Measurements from ENCODE around the gene PPP1R12B.
"Not testable (repeated sequence)": the region's sequence is repeated elsewhere in the genome, so short reads cannot be mapped to it uniquely, and the experiment has no call there.

PPP1R12B gene

DNA sequence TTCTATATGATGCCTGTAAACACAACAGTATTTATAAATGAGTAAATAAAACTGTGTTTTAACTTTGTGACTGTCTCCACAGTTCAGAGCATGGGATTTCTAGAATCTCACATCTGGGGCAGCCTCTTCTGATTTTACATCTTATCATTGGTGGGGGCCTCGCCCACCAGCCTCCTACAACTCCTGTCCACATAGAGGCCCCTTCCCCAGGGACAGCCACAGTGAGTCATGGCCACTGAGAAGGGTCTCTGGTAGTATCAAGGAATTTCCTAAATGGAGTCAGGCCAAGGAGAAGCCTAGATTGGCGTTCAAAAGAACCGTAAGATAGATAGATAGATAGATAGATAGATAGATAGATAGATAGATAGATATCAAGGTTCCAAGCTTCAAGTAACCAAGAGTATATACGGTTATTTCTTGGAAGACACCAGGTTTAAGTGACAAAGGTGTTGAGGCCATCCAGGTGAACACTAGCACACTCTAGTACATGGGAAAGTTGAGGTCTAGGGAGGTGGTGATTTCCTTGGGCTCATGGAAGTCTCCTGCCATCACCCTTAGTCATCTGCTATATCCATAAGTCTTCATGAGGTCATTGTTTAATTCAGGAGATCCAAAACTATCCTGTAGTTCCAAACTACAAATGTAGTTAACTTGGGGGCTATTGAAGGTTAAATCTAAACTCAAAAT lies 240.1 kb downstream of the PPP1R12B start:
- DNase-seq, result no peak

- DNase-seq, result no peak
Measured at GRCh38 chr1:202589190-202589930, 240.9 kb downstream of the PPP1R12B start.

DNA sequence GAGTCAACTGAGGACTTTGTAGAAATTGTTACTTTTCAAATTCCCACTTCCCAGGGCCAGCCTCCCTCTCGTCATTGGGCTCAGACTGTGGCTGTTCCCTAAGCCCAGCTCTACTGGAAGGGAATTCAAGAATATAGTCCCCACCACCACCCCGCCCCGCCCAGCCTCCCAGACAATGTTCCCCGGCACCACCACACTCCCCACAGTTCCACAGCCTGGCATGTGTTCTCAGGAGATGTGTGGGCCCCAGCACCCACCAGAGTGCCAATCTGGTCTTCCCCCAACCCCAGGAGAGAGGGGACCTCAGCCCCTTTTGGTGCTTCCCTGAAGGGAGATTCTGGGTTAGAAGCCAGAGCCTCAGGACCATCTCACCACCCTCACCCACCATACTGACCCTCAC lies 241.6 kb downstream of the PPP1R12B start:
- no peak for DNase-seq

DNA sequence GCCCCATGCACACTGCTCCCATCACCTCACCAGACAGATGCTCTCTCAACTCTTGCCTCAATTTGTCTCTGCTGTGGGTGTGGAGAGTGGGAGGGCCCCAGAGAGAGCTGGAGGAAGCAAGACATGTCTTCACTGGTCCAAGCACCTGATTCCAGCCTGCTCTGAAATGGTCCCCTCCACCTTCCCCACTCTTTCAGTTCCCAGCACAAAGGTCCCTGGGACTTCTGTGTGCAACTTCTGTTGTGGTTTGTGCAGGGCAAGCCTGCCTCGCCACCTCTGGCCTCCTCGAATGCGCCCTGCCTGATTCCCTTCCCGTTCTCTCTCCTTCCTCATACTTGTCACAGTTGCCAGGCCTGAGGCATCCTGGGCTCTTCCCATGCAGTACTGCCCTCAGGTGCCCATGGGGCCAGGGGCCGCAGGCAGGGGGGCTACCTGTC lies 242.5 kb downstream of the PPP1R12B start:
- no peak for DNase-seq

DNA sequence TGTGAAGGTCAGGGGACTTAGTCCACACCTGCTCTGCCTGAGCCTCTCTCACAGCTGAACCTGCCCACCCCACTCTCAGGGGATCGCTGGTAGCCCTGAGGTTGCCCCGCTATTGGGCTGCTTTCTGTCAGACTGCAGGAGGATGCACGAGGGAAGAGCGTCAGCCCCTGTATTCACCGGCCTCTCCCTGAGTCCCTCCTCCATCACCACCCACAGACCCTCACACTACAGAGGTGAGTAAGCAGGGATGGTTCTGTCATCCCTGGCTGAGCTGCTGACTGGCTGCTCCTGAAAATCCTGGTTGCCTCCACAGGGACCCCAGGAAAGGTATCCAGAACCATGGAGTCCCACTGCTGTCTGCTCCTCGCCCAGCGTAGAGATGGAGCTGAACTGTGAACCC lies 243.0 kb downstream of the PPP1R12B start:
- DNase-seq, result no peak

DNA sequence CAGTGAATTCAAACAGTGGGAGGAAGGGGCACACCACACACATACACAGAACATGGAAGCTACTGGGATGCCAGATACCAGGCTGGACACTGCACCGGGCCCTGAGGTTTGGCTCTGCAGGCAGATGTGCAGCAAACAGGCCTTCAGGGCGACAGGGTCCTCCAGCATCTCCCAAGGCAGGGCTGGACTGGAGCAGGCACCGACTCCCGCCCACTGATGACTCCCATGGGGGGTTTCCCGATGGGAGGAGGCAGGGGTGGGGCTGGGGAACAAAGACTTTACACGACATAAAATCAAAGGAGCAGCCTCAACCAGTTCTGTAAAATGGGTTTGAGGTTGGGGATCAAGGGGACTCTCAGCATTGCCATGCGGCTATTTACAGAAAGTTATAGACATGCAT lies 243.6 kb downstream of the PPP1R12B start:
- no peak for DNase-seq

GRCh38 chr1:202593845-202594244 lies 245.3 kb downstream of the PPP1R12B start:
- DNase-seq, result no peak

DNA sequence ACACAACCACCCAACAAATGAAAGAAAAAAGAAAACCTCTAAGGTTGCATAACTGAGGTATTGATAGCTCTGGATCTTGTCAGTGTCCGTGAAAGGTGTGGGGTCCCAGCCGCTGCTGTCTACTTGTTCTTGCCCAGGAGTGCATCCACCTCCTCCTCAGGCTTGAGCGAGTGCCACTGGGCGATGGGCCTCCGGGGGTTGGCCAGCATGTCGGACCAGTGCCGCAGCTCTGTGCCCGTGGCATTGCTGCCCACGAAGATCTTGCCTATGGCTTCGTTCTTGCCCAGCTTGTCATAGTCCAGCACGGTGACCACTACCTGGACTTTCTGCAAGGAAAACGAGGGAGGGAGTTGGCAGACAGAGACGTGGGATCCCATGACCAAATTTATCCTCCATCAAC lies 248.1 kb downstream of the PPP1R12B start:
- no peak for DNase-seq

DNA sequence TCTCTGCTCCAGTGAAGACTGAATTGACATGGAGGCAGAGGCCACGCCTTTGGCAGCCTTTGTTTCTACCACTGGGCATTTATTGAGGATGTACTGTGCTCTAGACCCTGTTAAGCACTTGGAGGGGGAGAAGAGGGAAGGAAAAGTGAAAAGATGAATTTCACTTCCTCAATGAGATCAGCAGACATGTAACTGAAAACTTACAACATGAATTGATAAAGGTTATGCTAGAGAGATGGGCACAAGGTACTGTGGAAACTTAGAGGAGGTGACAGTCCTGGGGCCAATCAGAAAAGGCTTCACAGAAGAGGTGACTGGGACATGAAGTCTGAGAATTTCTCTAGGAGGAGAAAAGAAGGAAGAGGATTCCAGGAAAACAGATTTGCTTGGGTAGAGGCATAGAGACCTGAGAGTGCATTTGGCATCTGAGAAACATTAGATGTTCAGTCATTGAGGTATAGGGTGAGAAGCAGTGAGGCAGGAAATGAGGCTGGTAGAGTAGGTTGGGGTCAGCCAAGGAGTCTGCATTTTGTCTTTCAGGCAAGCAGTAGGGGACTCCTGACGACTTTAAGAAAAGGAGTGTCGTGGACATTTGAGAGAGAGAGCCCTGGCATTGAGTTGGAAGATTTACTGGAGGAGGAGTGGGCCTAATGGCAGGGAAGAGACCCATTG lies 248.7 kb downstream of the PPP1R12B start:
- DNase-seq, result no peak

DNA sequence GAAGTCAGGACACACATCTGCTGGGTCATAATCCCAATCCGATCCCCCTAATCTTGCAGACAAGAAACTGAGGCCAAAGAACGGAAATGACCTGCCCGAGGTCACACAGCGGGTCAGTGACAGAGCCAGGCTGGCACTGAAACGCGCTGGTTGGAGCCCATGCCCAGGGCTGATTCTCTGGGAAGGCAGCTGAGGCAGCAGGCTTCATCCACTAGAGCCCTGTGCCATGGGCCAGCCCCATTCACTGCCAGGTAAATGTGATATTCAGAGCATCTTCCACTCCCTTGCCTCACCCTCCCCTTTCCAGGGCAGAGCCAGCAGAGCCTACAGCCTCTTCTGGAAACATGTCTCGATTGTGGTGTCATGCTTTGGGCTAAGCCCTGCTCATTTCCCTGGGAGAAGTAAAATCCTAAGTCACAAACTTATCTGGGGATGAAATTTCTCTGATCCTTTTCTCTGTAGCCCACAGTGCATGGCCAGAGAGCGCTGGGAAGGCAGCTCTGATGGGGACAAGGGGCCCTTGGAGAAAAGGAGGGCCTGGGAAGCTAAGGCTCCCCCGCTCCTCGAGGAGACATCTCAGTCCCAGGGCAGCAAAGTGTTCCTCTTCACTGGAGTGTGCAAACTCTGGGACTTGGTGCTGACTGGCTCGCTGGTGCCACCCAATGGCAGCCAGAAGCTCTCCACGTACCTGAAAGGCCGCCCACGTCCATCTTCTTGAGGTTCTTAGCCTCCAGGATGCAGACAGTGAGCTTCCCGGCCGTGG lies 251.4 kb downstream of the PPP1R12B start:
- DNase-seq, result peak in 1 of 2 donors; percentile 20

- DNase-seq, result no peak
Measured at GRCh38 chr1:202600432-202601041, 252.0 kb downstream of the PPP1R12B start.

- no peak for DNase-seq
Measured at GRCh38 chr1:202603435-202603834, 254.9 kb downstream of the PPP1R12B start.

GRCh38 chr1:202605515-202605914 lies 257.0 kb downstream of the PPP1R12B start:
- no peak for DNase-seq

DNA sequence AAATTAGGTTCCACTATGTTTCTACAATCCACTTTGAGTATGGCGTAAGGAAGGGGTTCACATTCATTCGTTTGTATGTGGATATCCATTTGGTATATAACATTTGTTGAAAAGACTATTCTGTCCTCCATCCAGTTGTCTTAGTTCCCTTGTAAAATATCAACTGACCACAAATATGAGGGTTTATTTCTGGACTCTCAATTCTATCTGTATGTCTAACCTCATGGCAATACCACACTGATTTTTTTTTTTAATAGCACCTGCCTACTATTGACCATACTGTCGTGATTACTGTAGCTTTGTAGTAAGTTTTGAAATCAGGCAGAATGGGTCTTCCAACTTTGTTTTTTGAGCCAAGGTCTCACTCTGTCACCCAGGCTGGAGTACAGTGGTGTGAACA lies 263.5 kb downstream of the PPP1R12B start:
- not testable (repeated sequence) for DNase-seq

GRCh38 chr1:202613571-202613970 lies 265.1 kb downstream of the PPP1R12B start:
- DNase-seq, result no peak

DNA sequence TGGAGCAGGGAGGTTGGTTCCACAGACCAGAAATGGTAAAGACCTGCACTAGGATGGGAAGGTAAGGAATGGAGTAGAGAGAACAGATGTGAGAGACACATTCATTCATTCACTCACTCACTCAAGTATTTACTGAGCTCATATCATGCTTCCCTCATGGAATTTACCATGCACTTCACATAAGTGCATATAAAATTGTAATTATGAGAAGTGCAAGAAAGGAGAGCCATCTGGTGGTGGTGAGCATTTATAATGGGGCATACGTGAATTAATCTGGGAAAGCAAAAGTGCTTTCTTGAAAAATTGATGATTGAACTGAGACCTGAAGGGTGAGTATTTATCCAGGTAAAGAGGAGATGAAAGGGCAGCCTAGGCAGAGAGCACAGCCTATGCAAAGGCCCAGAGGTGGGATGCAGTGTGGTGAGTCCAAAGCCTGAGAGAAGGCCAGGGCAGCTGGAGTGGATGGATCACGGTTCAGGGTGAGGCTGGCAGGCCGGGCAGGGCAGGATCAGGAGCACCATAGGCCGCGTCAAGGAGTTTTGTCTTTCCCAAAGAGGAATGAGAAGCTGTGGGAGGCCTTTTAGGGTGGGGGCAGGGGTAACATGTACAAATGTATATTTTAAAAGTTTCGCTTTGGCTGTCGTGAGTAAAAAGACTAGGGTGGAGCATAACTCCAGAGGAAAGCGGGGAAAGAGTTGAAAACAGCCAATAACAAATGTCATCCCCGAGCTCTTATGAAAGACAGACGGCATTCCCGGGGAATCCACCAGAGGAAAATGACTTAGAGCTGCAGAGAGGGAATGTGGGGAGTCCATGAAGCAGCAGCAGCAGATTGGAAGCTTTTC lies 266.1 kb downstream of the PPP1R12B start:
- not testable (repeated sequence) for DNase-seq

DNA sequence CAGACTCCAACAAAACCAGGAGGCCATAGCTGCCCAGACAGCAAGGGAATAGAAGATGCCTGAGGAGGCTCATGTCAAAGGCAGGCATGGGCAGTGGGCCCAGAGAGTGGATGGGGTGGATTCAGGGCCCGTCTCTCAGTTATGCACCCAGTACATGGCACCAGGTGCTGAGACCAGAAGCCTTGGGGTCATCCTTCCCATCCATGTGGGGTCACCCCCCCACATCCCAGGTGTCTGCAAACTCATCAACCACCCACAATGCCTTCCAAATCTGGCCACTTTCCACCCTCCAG lies 266.7 kb downstream of the PPP1R12B start:
- not testable (repeated sequence) for DNase-seq

DNA sequence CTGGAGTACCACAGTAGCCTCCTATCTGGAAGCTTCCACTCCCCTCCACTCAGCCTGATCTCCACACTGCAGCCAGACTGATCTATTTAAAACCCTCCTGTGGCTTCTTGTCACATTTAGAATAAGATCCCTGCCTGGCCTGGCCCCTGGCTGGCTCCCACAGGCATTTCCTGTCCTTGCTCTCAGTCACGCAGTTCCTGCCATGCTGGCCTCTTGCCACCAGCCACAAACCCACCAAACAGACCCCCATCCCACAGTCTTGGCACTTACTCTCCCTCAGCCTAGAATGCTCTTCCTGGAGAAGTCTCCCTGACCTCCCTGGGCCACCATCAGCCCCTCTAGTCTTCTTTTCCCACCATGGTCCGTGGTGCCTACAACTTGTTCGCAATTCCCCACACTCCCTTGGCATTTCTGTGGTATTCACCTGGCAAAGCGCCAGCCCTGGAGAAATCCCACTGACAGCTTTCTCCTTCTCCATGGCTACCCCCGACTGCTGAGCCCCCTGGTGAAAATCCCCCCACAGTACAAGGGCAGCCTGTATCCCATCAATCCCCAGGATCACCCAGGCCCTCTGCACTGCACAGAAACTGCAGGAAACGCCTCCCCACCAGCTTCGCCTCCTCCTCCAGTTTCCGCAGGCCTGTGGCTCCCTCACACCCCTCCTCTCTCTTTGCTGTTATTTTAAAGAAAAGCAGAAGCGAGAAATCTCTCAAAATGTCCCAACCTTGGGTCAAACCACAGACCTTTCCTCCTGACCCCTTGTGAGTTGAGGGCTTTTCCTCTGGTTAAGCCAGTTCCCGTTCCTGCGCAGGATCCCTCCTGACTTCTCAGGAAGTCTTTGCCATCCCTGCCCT lies 267.2 kb downstream of the PPP1R12B start:
- peak in 1 of 2 donors; percentile 79 for DNase-seq

DNA sequence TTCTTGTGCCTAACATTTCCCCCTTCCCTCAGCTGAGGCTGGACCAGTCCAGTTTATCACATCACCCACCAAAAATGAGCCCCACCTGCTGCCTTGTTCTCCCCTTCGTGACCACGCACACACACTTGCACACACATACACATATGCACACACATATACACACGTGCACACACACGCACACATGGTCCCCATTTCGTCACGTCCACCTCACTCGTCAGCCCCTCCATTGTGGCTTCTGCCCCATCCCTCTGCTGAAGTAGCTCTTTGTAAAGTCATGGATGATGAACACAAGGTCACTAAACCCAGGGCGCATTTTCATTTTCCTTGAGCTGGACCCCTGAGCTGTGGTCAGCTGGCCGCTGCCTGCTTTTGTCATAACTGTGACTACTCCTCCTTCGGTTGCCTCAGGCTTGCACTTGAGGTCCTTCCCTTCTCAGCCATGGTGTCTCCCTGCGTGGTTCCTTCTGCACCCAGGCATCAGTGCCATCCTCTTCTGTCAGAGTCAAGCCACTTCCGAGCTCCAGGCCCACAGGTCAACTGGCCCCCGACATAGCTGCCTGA lies 267.9 kb downstream of the PPP1R12B start:
- DNase-seq, result peak in 1 of 2 donors; percentile 33

GRCh38 chr1:202619012-202619411 lies 270.5 kb downstream of the PPP1R12B start:
- DNase-seq, result not testable (repeated sequence)

DNA sequence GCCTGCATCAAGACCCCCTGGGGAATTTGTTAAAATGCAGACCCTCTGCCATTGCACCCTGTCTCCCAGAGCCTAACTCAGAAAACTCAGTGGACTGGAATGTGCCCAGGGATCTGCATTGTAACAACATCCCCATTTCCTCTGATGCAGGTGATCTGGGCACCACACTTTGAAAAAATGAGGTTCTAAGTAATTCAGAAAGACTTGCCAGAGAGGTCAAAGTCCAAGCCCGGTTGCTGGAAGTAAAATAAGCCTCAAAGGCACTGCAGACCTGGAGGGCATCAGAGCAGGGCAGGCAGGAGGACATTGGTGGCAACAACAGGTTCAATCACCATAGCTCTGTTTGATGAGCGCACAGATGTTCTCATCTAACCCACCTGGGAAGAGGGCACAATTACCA lies 271.0 kb downstream of the PPP1R12B start:
- no peak for DNase-seq

Data from bone marrow (tissue), 2 donors.